HCT116 (cell line): ENCODE measurements around the gene OR13J1. TPM values are rescaled to one million over a fixed set of nuclear protein-coding genes. Genes with fewer than 3 reads are reported as not detected.

Experiments used
- ATAC-seq: fragments of 200-7000 bp; cut with Tn5 transposase; 2 replicates; pipeline ENCODE4 v1.9.1; 2020; ENCODE audit warnings: mild to moderate bottlenecking, moderate library complexity
- BruUV-seq: library from RNA; stranded (reverse); fragments of 400-500 nt; replicated peaks from 2 replicates; lab custom pipeline; 2021; lab: Mats Ljungman, UMichigan
- CTCF ChIA-PET: fragments of 300-600 bp; sonication (Branson Sonifier 250); formaldehyde crosslinking; loops from one replicate; lab custom pipeline; 2021; ENCODE audit warnings: antibody characterized with exemption; lab: Charles Lee
- POLR2A ChIA-PET: fragments of 300-600, 350-600 bp; sonication (Branson Sonifier 250); formaldehyde crosslinking; loops from one replicate; lab custom pipeline; 2021; ENCODE audit warnings: antibody characterized with exemption; lab: Charles Lee
- RAD21 ChIA-PET, 2 experiments: fragments of 300-600 bp; sonication (Branson Sonifier 250); formaldehyde crosslinking; loops; one replicate each; lab custom pipeline; 2023; ENCODE audit warnings: low total read pairs in 2 of 2; ENCODE audit not compliant: uncharacterized antibody in 2 of 2, unreplicated experiment in 2 of 2, low non-redundant PET in 1 of 2; lab: Charles Lee
- DNase-seq: peaks from one replicate; pipeline ENCODE4 v3.0.0-alpha.2; 2010; ENCODE audit warnings: low read depth, low spot score
- H2AFZ ChIP-seq: fragments of 200-600 bp; shearing (Covaris generic), sonication (generic); 2 replicates; pipeline ENCODE4 v1.6.1; 2017; ENCODE audit warnings: low read depth, mixed run types, mixed read lengths, antibody characterized with exemption, low read length; ENCODE audit not compliant: poor library complexity, severe bottlenecking
- H3K27ac ChIP-seq: 2 replicates; pipeline ENCODE4 v1.5.1; 2012; ENCODE audit warnings: low read depth, low read length
- H3K27me3 ChIP-seq: fragments of 200-600 bp; sonication (generic); 2 replicates; pipeline ENCODE4 v1.6.1; 2016; ENCODE audit warnings: mixed run types, low read length, mixed read lengths; ENCODE audit not compliant: insufficient read depth
- H3K36me3 ChIP-seq, 2 experiments: fragments of 200-500 bp in 1 of 2; fragments of 200-600 bp in 1 of 2; sonication (Bioruptor generic) in 1 of 2; sonication (generic) in 1 of 2; 2 replicates each; pipeline versions ENCODE4 v1.5.1 to v1.6.1; 2014 to 2016; ENCODE audit warnings: low read length in 2 of 2, inconsistent platforms in 1 of 2, mixed read lengths in 1 of 2, mixed run types in 1 of 2; ENCODE audit not compliant: insufficient read depth in 2 of 2, control insufficient read depth in 1 of 2
- H3K4me1 ChIP-seq, 2 experiments: fragments of 200-600 bp in 1 of 2; sonication (generic) in 1 of 2; 2 replicates each; pipeline versions ENCODE4 v1.5.1 to v1.6.1; 2012 to 2017; ENCODE audit warnings: low read length in 2 of 2, inconsistent platforms in 1 of 2, mild to moderate bottlenecking in 1 of 2, mixed read lengths in 1 of 2, mixed run types in 1 of 2, moderate library complexity in 1 of 2; ENCODE audit not compliant: insufficient read depth in 2 of 2, control insufficient read depth in 1 of 2
- H3K4me2 ChIP-seq: fragments of 200-600 bp; sonication (generic); 2 replicates; pipeline ENCODE4 v1.6.1; 2017; ENCODE audit warnings: mixed run types, low read length, mixed read lengths
- H3K4me3 ChIP-seq, 2 experiments: fragments of 200-600 bp in 1 of 2; sonication (generic) in 1 of 2; replicated peaks in 1 of 2; 2 replicates each; pipeline ENCODE4 v1.5.1; 2011 to 2016; ENCODE audit warnings: low read length in 2 of 2, control low read depth in 1 of 2, low read depth in 1 of 2, mild to moderate bottlenecking in 1 of 2, mixed read lengths in 1 of 2, mixed run types in 1 of 2
- H3K79me2 ChIP-seq: fragments of 200-600 bp; sonication (generic); 2 replicates; pipeline ENCODE4 v1.6.1; 2017; ENCODE audit warnings: mild to moderate bottlenecking, mixed run types, low read length, moderate library complexity, mixed read lengths; ENCODE audit not compliant: insufficient read depth
- H3K9ac ChIP-seq: fragments of 200-600 bp; sonication (generic); 2 replicates; pipeline ENCODE4 v1.6.1; 2016; ENCODE audit warnings: low read length, mixed read lengths
- H3K9me2 ChIP-seq: fragments of 200-600 bp; sonication (generic), shearing (Covaris generic); 2 replicates; pipeline ENCODE4 v1.6.1; 2017; ENCODE audit warnings: mixed run types, mild to moderate bottlenecking, moderate library complexity; ENCODE audit not compliant: insufficient read depth
- H3K9me3 ChIP-seq, 2 experiments: fragments of 200-500 bp in 1 of 2; fragments of 200-600 bp in 1 of 2; sonication (Bioruptor generic) in 1 of 2; sonication (generic) in 1 of 2; 2 replicates each; pipeline ENCODE4 v1.6.1; 2014 to 2017; ENCODE audit warnings: low read length in 2 of 2, mixed read lengths in 2 of 2, inconsistent platforms in 1 of 2, low read depth in 1 of 2, mild to moderate bottlenecking in 1 of 2, mixed run types in 1 of 2, moderate library complexity in 1 of 2; ENCODE audit not compliant: control insufficient read depth in 1 of 2, insufficient read depth in 1 of 2
- H4K20me1 ChIP-seq: fragments of 200-600 bp; sonication (generic), shearing (Covaris generic); 2 replicates; pipeline ENCODE4 v1.6.1; 2017; ENCODE audit warnings: mixed run types, mild to moderate bottlenecking, moderate library complexity; ENCODE audit not compliant: insufficient read depth
- CBX3 ChIP-seq: IDR thresholded peaks from 2 replicates; pipeline ENCODE4 v1.6.1; 2012; ENCODE audit warnings: low read depth
- CEBPB ChIP-seq: IDR thresholded peaks from 2 replicates; pipeline ENCODE4 v1.6.1; 2012; ENCODE audit warnings: low read depth
- EGR1 ChIP-seq: IDR thresholded peaks from 2 replicates; pipeline ENCODE4 v1.6.1; 2012; ENCODE audit warnings: low read depth
- ELF1 ChIP-seq: IDR thresholded peaks from 2 replicates; pipeline ENCODE4 v1.6.1; 2012; ENCODE audit warnings: low read depth, borderline replicate concordance
- EZH2 ChIP-seq: fragments of 200-600 bp; sonication (generic); IDR thresholded peaks from 2 replicates; pipeline ENCODE4 v1.6.1; 2017; ENCODE audit warnings: antibody characterized with exemption, mixed run types
- EZH2phosphoT487 ChIP-seq: fragments of 200-600 bp; IDR thresholded peaks from 2 replicates; pipeline ENCODE4 v1.6.1; 2018; ENCODE audit warnings: antibody characterized with exemption, borderline replicate concordance
- FOSL1 ChIP-seq: IDR thresholded peaks from 2 replicates; pipeline ENCODE4 v1.6.1; 2012; ENCODE audit warnings: low read depth
- JUND ChIP-seq: IDR thresholded peaks from 2 replicates; pipeline ENCODE4 v1.6.1; 2012
- RAD21 ChIP-seq: IDR thresholded peaks from 2 replicates; pipeline ENCODE4 v1.6.1; 2012; ENCODE audit warnings: low read depth, mild to moderate bottlenecking
- SIN3A ChIP-seq: IDR thresholded peaks from 2 replicates; pipeline ENCODE4 v1.6.1; 2012; ENCODE audit warnings: low read depth
- SRF ChIP-seq: IDR thresholded peaks from 2 replicates; pipeline ENCODE4 v1.6.1; 2012; ENCODE audit warnings: low read depth
- TCF7L2 ChIP-seq: IDR thresholded peaks from 2 replicates; pipeline ENCODE4 v1.7.0; 2011; ENCODE audit warnings: borderline replicate concordance, inconsistent platforms; ENCODE audit not compliant: insufficient read depth, insufficient read length; ENCODE audit errors: extremely low read depth
- YY1 ChIP-seq: IDR thresholded peaks from 2 replicates; pipeline ENCODE4 v1.6.1; 2011; ENCODE audit warnings: low read length, low read depth, moderate library complexity, mild to moderate bottlenecking; ENCODE audit not compliant: insufficient replicate concordance; ENCODE audit errors: extremely low read depth
- ZFX ChIP-seq: fragments of 450-650 bp; IDR thresholded peaks from 2 replicates; pipeline ENCODE4 v1.6.1; 2017
- intact Hi-C: fragments of 100-400 bp; cut with micrococcal nuclease; formaldehyde crosslinking; loops from 2 replicates; pipeline ENCODE4 v1.10.0; 2022
- total RNA-seq: library from RNA; stranded (reverse); gene quantifications from one replicate; pipeline ENCODE4 v1.2.1, GENCODE V29; 2021; ENCODE audit not compliant: unreplicated experiment
- TF ChIP-seq, protein P1 (sequence below): IDR thresholded peaks from 2 replicates; pipeline ENCODE4 v1.6.1; 2011; ENCODE audit warnings: mild to moderate bottlenecking, low read length, moderate library complexity; ENCODE audit not compliant: insufficient replicate concordance; ENCODE audit errors: extremely low read depth
- TF ChIP-seq, protein P2 (sequence below), 3 experiments: fragments of 200-600 bp in 1 of 3; sonication (generic) in 1 of 3; IDR thresholded peaks in 2 of 3; conservative IDR thresholded peaks in 1 of 3; 2 replicates each; pipeline ENCODE4 v1.5.1; 2012 to 2017; ENCODE audit warnings: low read depth in 2 of 3, low read length in 2 of 3, antibody characterized with exemption in 1 of 3, borderline replicate concordance in 1 of 3, control low read depth in 1 of 3, mild to moderate bottlenecking in 1 of 3, mixed read lengths in 1 of 3, mixed run types in 1 of 3, moderate library complexity in 1 of 3; ENCODE audit not compliant: insufficient read depth in 1 of 3
- TF ChIP-seq, protein P3 (sequence below): IDR thresholded peaks from 2 replicates; pipeline ENCODE4 v1.6.1; 2012; ENCODE audit warnings: low read depth
- TF ChIP-seq, protein P4 (sequence below): IDR thresholded peaks from 2 replicates; pipeline ENCODE4 v1.6.1; 2012
- TF ChIP-seq, protein P5 (sequence below): IDR thresholded peaks from 2 replicates; pipeline ENCODE4 v1.6.1; 2012

The OR13J1 gene
- total RNA-seq, 1 experiment from 2014 or later, result not detected

DNA sequence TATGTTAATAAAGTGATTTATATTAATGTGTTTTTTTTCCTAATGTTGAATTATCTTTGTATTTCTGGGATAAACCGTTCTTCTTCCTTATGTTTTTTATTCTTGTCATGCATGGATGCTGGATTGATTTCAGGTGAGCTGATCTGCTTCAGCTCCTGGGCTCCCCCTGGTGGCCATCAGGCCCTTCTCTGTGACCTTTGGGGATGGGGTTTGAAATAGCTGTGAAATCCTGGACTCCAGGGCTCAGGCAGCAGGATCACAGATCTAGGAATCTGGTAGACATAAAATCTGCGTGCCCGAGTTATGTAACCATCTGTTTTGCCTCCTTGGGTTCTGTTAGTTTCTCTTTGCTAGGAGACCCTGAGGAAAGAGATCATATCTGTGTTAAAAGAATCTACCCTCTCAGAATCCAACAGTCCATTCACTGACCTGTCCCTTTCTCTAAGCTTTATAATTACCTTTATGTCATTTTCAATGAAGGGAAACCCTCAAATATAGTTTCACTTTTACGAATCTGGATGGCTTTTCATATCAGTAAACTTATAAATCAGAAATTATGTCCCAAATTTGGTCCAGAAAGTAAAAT, 12.2 kb upstream of the OR13J1 start:
- intact Hi-C loops, result loop anchor here (1.0 kb wide), 2 partner anchors 56 to 92 kb away; no protein-coding TSS in a partner anchor
- no peaks in the 10 kb centered on the region for H3K9me3 ChIP-seq
- peak; percentile 71 for DNase-seq
- no peak overlapping the region for H3K27ac ChIP-seq
- no TSS peak for BruUV-seq
- ATAC-seq, result peak; percentile 95
- peaks cover 0 to 3% of the 10 kb centered on the region in 2 experiments; a peak in 1 of 4 replicates for H3K4me1 ChIP-seq
- no peak overlapping the region for H3K4me3 ChIP-seq
- H3K27me3 ChIP-seq, result no peaks in the 10 kb centered on the region
- H3K4me2 ChIP-seq, result peak overlapping the region; percentile 32
- peak overlapping the region; percentile 93 for H2AFZ ChIP-seq
- no peaks in the 10 kb centered on the region for H4K20me1 ChIP-seq
- no peak overlapping the region for H3K9ac ChIP-seq
- ChIA-PET CTCF (interaction anchor here (0.7 to 2.6 kb wide), 31 partner anchors 10 to 361 kb away, joined by 3 to 50 read pairs (median 6); partner anchors contain the start of genes CREB3, FAM221B, HINT2 and HRCT1), RAD21 (interaction anchor here (0.8 to 1.4 kb wide), 5 partner anchors 56 to 186 kb away, joined by 3 to 11 read pairs (median 4); no protein-coding TSS in a partner anchor), POLR2A (interaction anchor here (0.7 kb wide), 1 partner anchor 68 kb away, joined by 3 read pairs; the partner anchor contains the start of gene HINT2)
- no peaks in the 10 kb centered on the region for H3K9me2 ChIP-seq
- H3K79me2 ChIP-seq, result no peaks in the 10 kb centered on the region
- H3K36me3 ChIP-seq, result no peaks in the 10 kb centered on the region
- TF ChIP-seq RAD21 (peak; percentile 88), CBX3 (0 out of 2 replicates have a peak, but pooled peaks have one; percentile 42), ELF1 (no peak), EZH2 (no peak), SIN3A (no peak), SRF (no peak), JUND (no peak), EZH2phosphoT487 (no peak), YY1 (peak; percentile 19), ZFX (no peak), CEBPB (no peak), TCF7L2 (no peak), FOSL1 (no peak), EGR1 (no peak)
- TF ChIP-seq, protein P1, sequence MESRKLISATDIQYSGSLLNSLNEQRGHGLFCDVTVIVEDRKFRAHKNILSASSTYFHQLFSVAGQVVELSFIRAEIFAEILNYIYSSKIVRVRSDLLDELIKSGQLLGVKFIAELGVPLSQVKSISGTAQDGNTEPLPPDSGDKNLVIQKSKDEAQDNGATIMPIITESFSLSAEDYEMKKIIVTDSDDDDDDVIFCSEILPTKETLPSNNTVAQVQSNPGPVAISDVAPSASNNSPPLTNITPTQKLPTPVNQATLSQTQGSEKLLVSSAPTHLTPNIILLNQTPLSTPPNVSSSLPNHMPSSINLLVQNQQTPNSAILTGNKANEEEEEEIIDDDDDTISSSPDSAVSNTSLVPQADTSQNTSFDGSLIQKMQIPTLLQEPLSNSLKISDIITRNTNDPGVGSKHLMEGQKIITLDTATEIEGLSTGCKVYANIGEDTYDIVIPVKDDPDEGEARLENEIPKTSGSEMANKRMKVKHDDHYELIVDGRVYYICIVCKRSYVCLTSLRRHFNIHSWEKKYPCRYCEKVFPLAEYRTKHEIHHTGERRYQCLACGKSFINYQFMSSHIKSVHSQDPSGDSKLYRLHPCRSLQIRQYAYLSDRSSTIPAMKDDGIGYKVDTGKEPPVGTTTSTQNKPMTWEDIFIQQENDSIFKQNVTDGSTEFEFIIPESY, result no peak
- TF ChIP-seq, protein P2, sequence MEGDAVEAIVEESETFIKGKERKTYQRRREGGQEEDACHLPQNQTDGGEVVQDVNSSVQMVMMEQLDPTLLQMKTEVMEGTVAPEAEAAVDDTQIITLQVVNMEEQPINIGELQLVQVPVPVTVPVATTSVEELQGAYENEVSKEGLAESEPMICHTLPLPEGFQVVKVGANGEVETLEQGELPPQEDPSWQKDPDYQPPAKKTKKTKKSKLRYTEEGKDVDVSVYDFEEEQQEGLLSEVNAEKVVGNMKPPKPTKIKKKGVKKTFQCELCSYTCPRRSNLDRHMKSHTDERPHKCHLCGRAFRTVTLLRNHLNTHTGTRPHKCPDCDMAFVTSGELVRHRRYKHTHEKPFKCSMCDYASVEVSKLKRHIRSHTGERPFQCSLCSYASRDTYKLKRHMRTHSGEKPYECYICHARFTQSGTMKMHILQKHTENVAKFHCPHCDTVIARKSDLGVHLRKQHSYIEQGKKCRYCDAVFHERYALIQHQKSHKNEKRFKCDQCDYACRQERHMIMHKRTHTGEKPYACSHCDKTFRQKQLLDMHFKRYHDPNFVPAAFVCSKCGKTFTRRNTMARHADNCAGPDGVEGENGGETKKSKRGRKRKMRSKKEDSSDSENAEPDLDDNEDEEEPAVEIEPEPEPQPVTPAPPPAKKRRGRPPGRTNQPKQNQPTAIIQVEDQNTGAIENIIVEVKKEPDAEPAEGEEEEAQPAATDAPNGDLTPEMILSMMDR (IDR thresholded peaks at IDR 0.05 in 2 of 3, conservative IDR thresholded peaks at IDR 0.05 in 1 of 3; ENCODE audit: borderline replicate concordance in 1 of 3, insufficient read depth in 1 of 3, low read depth in 2 of 3, low read length in 2 of 3), result peak; percentile 93 to 99 (median 97)
- TF ChIP-seq, protein P3, sequence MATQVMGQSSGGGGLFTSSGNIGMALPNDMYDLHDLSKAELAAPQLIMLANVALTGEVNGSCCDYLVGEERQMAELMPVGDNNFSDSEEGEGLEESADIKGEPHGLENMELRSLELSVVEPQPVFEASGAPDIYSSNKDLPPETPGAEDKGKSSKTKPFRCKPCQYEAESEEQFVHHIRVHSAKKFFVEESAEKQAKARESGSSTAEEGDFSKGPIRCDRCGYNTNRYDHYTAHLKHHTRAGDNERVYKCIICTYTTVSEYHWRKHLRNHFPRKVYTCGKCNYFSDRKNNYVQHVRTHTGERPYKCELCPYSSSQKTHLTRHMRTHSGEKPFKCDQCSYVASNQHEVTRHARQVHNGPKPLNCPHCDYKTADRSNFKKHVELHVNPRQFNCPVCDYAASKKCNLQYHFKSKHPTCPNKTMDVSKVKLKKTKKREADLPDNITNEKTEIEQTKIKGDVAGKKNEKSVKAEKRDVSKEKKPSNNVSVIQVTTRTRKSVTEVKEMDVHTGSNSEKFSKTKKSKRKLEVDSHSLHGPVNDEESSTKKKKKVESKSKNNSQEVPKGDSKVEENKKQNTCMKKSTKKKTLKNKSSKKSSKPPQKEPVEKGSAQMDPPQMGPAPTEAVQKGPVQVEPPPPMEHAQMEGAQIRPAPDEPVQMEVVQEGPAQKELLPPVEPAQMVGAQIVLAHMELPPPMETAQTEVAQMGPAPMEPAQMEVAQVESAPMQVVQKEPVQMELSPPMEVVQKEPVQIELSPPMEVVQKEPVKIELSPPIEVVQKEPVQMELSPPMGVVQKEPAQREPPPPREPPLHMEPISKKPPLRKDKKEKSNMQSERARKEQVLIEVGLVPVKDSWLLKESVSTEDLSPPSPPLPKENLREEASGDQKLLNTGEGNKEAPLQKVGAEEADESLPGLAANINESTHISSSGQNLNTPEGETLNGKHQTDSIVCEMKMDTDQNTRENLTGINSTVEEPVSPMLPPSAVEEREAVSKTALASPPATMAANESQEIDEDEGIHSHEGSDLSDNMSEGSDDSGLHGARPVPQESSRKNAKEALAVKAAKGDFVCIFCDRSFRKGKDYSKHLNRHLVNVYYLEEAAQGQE, result no peak
- TF ChIP-seq, protein P4, sequence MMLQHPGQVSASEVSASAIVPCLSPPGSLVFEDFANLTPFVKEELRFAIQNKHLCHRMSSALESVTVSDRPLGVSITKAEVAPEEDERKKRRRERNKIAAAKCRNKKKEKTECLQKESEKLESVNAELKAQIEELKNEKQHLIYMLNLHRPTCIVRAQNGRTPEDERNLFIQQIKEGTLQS, result no peak
- TF ChIP-seq, protein P5, sequence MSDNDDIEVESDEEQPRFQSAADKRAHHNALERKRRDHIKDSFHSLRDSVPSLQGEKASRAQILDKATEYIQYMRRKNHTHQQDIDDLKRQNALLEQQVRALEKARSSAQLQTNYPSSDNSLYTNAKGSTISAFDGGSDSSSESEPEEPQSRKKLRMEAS, result no peak
